Activated naive CD4-positive, alpha-beta T cell treated with anti-CD3 and anti-CD28 coated beads for 36 hours (primary cell): Measurements from ENCODE around the gene KLRF1. TPM values are rescaled to one million over a fixed set of nuclear protein-coding genes. Genes with fewer than 3 reads are reported as not detected.

Experiments used
- CTCF ChIA-PET: fragments of 350-600 bp; sonication (Branson Sonifier 250); formaldehyde crosslinking; loops from one replicate; lab custom pipeline; 2021; ENCODE audit warnings: antibody characterized with exemption; lab: Charles Lee
- DNase-seq: peaks from one replicate; pipeline ENCODE4 v3.0.0-alpha.2; 2020
- H3K27ac Mint-ChIP-seq: one replicate; pipeline ENCODE4 v1.8.0; 2021; ENCODE audit warnings: mild to moderate bottlenecking, mixed read lengths
- H3K27me3 Mint-ChIP-seq: one replicate; pipeline ENCODE4 v1.8.0; 2021; ENCODE audit warnings: low read depth, mixed read lengths
- H3K36me3 Mint-ChIP-seq: one replicate; pipeline ENCODE4 v1.8.0; 2021; ENCODE audit warnings: low read depth, mixed read lengths
- H3K4me1 Mint-ChIP-seq: one replicate; pipeline ENCODE4 v1.8.0; 2021; ENCODE audit warnings: low read depth, mixed read lengths
- H3K4me3 Mint-ChIP-seq: one replicate; pipeline ENCODE4 v1.8.0; 2021; ENCODE audit warnings: mild to moderate bottlenecking, moderate library complexity, mixed read lengths
- H3K9me3 Mint-ChIP-seq: one replicate; pipeline ENCODE4 v1.8.0; 2021; ENCODE audit warnings: mixed read lengths
- intact Hi-C: fragments of 100-400 bp; cut with micrococcal nuclease; formaldehyde crosslinking; loops from one replicate; pipeline ENCODE4 v1.15.1; 2023
- total RNA-seq, 2 experiments: library from RNA; stranded (reverse); gene quantifications; one replicate each; pipeline ENCODE4 v1.2.3, GENCODE V29; 2021

The KLRF1 gene
- total RNA-seq, 2 experiments from 2014 or later: not detected

- DNase-seq: no peak
- Mint-ChIP-seq H3K27ac (no peak overlapping the region), H3K4me3 (no peak overlapping the region), H3K36me3 (peaks cover 30% of the 10 kb centered on the region), H3K4me1 (peaks cover 42% of the 10 kb centered on the region), H3K9me3 (no peaks in the 10 kb centered on the region), H3K27me3 (no peaks in the 10 kb centered on the region)
- intact Hi-C loops: no loop called here
- CTCF ChIA-PET: no interaction called here
These were observed 29.6 kb downstream of the KLRF1 start for GRCh38 chr12:9856894-9857293.

- peaks cover 52% of the 10 kb centered on the region for H3K4me1 Mint-ChIP-seq
- peaks cover under 1% of the 10 kb centered on the region for H3K9me3 Mint-ChIP-seq
- H3K27ac Mint-ChIP-seq: no peak overlapping the region
- DNase-seq: no peak
- H3K27me3 Mint-ChIP-seq: no peaks in the 10 kb centered on the region
- intact Hi-C loops: no loop called here
- peaks cover 31% of the 10 kb centered on the region for H3K36me3 Mint-ChIP-seq
- CTCF ChIA-PET: interaction anchor here (0.6 to 0.7 kb wide), 2 partner anchors 39 to 115 kb away, joined by 3 to 4 read pairs; no protein-coding TSS in a partner anchor
- no peak overlapping the region for H3K4me3 Mint-ChIP-seq
These were observed 30.9 kb downstream of the KLRF1 start for GRCh38 chr12:9858135-9858534.

GRCh38 chr12:9864913-9865675 lies 37.8 kb downstream of the KLRF1 start:
- H3K4me1 Mint-ChIP-seq: peaks cover 36% of the 10 kb centered on the region
- no peaks in the 10 kb centered on the region for H3K27me3 Mint-ChIP-seq
- CTCF ChIA-PET: interaction anchor here (0.6 to 1.9 kb wide), 4 partner anchors 79 to 192 kb away, joined by 3 to 6 read pairs (median 4); partner anchors contain the start of gene CD69
- no peak for DNase-seq
- intact Hi-C loops: loop anchor here (1.0 to 10.0 kb wide), 7 partner anchors 53 to 1790 kb away; partner anchors contain the start of gene MAGOHB
- peaks cover 10% of the 10 kb centered on the region for H3K9me3 Mint-ChIP-seq
- H3K36me3 Mint-ChIP-seq: peaks cover 30% of the 10 kb centered on the region
- peak overlapping the region; percentile 78 for H3K4me3 Mint-ChIP-seq
- peak overlapping the region; percentile 93 for H3K27ac Mint-ChIP-seq

- Mint-ChIP-seq H3K9me3 (peaks cover 10% of the 10 kb centered on the region), H3K4me1 (peaks cover 39% of the 10 kb centered on the region), H3K4me3 (peak overlapping the region; percentile 92), H3K27ac (peak overlapping the region; percentile 99), H3K27me3 (no peaks in the 10 kb centered on the region), H3K36me3 (peaks cover 27% of the 10 kb centered on the region)
- intact Hi-C loops: loop anchor here (1.0 to 10.0 kb wide), 8 partner anchors 55 to 1788 kb away; partner anchors contain the start of genes GABARAPL1 and MAGOHB
- DNase-seq: no peak
- CTCF ChIA-PET: interaction anchor here (0.7 to 2.4 kb wide), 9 partner anchors 53 to 200 kb away, joined by 3 to 7 read pairs (median 3); partner anchors contain the start of gene CD69
These were observed 39.6 kb downstream of the KLRF1 start for GRCh38 chr12:9866860-9867269.

GRCh38 chr12:9867531-9867930 lies 40.2 kb downstream of the KLRF1 start:
- CTCF ChIA-PET: interaction anchor here (0.6 to 2.4 kb wide), 9 partner anchors 54 to 201 kb away, joined by 3 to 7 read pairs (median 3); partner anchors contain the start of gene CD69
- no peak for DNase-seq
- no peaks in the 10 kb centered on the region for H3K27me3 Mint-ChIP-seq
- peaks cover 10% of the 10 kb centered on the region for H3K9me3 Mint-ChIP-seq
- H3K27ac Mint-ChIP-seq: peak overlapping the region; percentile 99
- H3K4me1 Mint-ChIP-seq: peaks cover 38% of the 10 kb centered on the region
- peaks cover 26% of the 10 kb centered on the region for H3K36me3 Mint-ChIP-seq
- intact Hi-C loops: loop anchor here (2.0 to 10.0 kb wide), 7 partner anchors 55 to 1787 kb away; partner anchors contain the start of genes GABARAPL1 and MAGOHB
- peak overlapping the region; percentile 92 for H3K4me3 Mint-ChIP-seq

- Mint-ChIP-seq H3K27me3 (no peaks in the 10 kb centered on the region), H3K36me3 (peaks cover 19% of the 10 kb centered on the region), H3K9me3 (peaks cover 7% of the 10 kb centered on the region), H3K27ac (peak overlapping the region; percentile 98), H3K4me3 (peak overlapping the region; percentile 91), H3K4me1 (peaks cover 33% of the 10 kb centered on the region)
- CTCF ChIA-PET: interaction anchor here (0.5 to 2.4 kb wide), 6 partner anchors 12 to 125 kb away, joined by 3 to 7 read pairs (median 3); partner anchors contain the start of gene CD69
- intact Hi-C loops: loop anchor here (2.0 to 10.0 kb wide), 8 partner anchors 56 to 1786 kb away; partner anchors contain the start of gene MAGOHB
- DNase-seq: no peak
These were observed 41.1 kb downstream of the KLRF1 start for GRCh38 chr12:9868311-9868801.

- intact Hi-C loops: loop anchor here (1.0 to 10.0 kb wide), 15 partner anchors 37 to 1786 kb away; partner anchors contain the start of gene MAGOHB
- H3K36me3 Mint-ChIP-seq: peaks cover 13% of the 10 kb centered on the region
- no peaks in the 10 kb centered on the region for H3K27me3 Mint-ChIP-seq
- peaks cover 27% of the 10 kb centered on the region for H3K4me1 Mint-ChIP-seq
- CTCF ChIA-PET: interaction anchor here (0.6 to 1.1 kb wide), 3 partner anchors 55 to 175 kb away, joined by 3 to 4 read pairs (median 4); no protein-coding TSS in a partner anchor
- no peak for DNase-seq
- peak overlapping the region; percentile 98 for H3K27ac Mint-ChIP-seq
- peaks cover 2% of the 10 kb centered on the region for H3K9me3 Mint-ChIP-seq
- H3K4me3 Mint-ChIP-seq: peak overlapping the region; percentile 91
These were observed 41.6 kb downstream of the KLRF1 start for GRCh38 chr12:9868951-9869306.

GRCh38 chr12:9869307-9870161 lies 42.3 kb downstream of the KLRF1 start, which contains the start of gene CLEC2B:
TSS of gene CLEC2B (minus strand) at chr12:9869354.
- CTCF ChIA-PET: interaction anchor here (0.6 to 1.1 kb wide), 3 partner anchors 56 to 176 kb away, joined by 3 to 4 read pairs (median 4); no protein-coding TSS in a partner anchor
- Mint-ChIP-seq H3K36me3 (peaks cover 9% of the 10 kb centered on the region), H3K27me3 (no peaks in the 10 kb centered on the region), H3K27ac (peak within 1 kb of the TSS; percentile 98), H3K4me3 (peak within 1 kb of the TSS; percentile 91), H3K4me1 (peaks cover 22% of the 10 kb centered on the region), H3K9me3 (no peaks in the 10 kb centered on the region)
- peak; percentile 37 for DNase-seq
- intact Hi-C loops: loop anchor here (1.0 to 10.0 kb wide), 15 partner anchors 37 to 1785 kb away; partner anchors contain the start of gene MAGOHB

GRCh38 chr12:9870286-9870866 lies 43.1 kb downstream of the KLRF1 start:
- CTCF ChIA-PET: interaction anchor here (1.1 to 2.1 kb wide), 2 partner anchors 72 to 139 kb away, joined by 3 to 7 read pairs; no protein-coding TSS in a partner anchor

GRCh38 chr12:9872162-9872561 lies 44.9 kb downstream of the KLRF1 start:
- no peaks in the 10 kb centered on the region for H3K36me3 Mint-ChIP-seq
- intact Hi-C loops: no loop called here
- no peak overlapping the region for H3K27ac Mint-ChIP-seq
- DNase-seq: no peak
- H3K4me3 Mint-ChIP-seq: no peak overlapping the region
- H3K27me3 Mint-ChIP-seq: no peaks in the 10 kb centered on the region
- peaks cover 19% of the 10 kb centered on the region for H3K4me1 Mint-ChIP-seq
- CTCF ChIA-PET: interaction anchor here (0.6 to 2.2 kb wide), 10 partner anchors 21 to 298 kb away, joined by 3 to 11 read pairs (median 4); partner anchors contain the start of gene CLEC12B
- no peaks in the 10 kb centered on the region for H3K9me3 Mint-ChIP-seq

More at GRCh38 chr12:9870286-9870866, 43.1 kb downstream of the KLRF1 start:
- peaks cover 19% of the 10 kb centered on the region for H3K4me1 Mint-ChIP-seq
- H3K27me3 Mint-ChIP-seq: no peaks in the 10 kb centered on the region
- peak; percentile 14 for DNase-seq
- peak overlapping the region; percentile 98 for H3K27ac Mint-ChIP-seq
- H3K9me3 Mint-ChIP-seq: no peaks in the 10 kb centered on the region
- H3K4me3 Mint-ChIP-seq: peak overlapping the region; percentile 91
- H3K36me3 Mint-ChIP-seq: peaks cover 8% of the 10 kb centered on the region
- intact Hi-C loops: no loop called here

- H3K9me3 Mint-ChIP-seq: no peaks in the 10 kb centered on the region
- H3K27me3 Mint-ChIP-seq: no peaks in the 10 kb centered on the region
- H3K27ac Mint-ChIP-seq: no peak overlapping the region
- H3K4me3 Mint-ChIP-seq: no peak overlapping the region
- DNase-seq: no peak
- H3K4me1 Mint-ChIP-seq: peaks cover 19% of the 10 kb centered on the region
- no peaks in the 10 kb centered on the region for H3K36me3 Mint-ChIP-seq
- intact Hi-C loops: no loop called here
- CTCF ChIA-PET: interaction anchor here (1.1 to 2.2 kb wide), 5 partner anchors 20 to 137 kb away, joined by 3 to 11 read pairs (median 4); partner anchors contain the start of gene CLEC12B
These were observed 45.5 kb downstream of the KLRF1 start for GRCh38 chr12:9872742-9873141.
